ENCODE results near the gene REP15. TPM values are rescaled to one million over a fixed set of nuclear protein-coding genes. Genes with fewer than 3 reads are reported as not detected.

The REP15 gene
- total RNA-seq, 1 experiment from 2014 or later: 0.26 TPM

- Mint-ChIP-seq H3K27me3 (ENCODE audit: low read depth) (no peaks in the 10 kb centered on the region), H3K4me1 (no peaks in the 10 kb centered on the region), H3K27ac (no peak overlapping the region), H3K36me3 (no peaks in the 10 kb centered on the region; the same call in 1 of the 2 replicates), H3K9me3 (no peaks in the 10 kb centered on the region), H3K4me3 (no peak overlapping the region)
- ATAC-seq (no peak), DNase-seq (ENCODE audit: low spot score) (no peak)
- no peak for TF ChIP-seq ZNF416 (CRISPR knock-in tag; IDR thresholded peaks at IDR 0.05)
- TF ChIP-seq USF1 (CRISPR knock-in tag; IDR thresholded peaks at IDR 0.05): no peak
- no peak for TF ChIP-seq OVOL2 (CRISPR knock-in tag; IDR thresholded peaks at IDR 0.05; ENCODE audit: borderline replicate concordance)
- TF ChIP-seq MAX (CRISPR knock-in tag; IDR thresholded peaks at IDR 0.05): no peak
- TF ChIP-seq NR1H2 (CRISPR knock-in tag; IDR thresholded peaks at IDR 0.05): no peak
- no peak for TF ChIP-seq ZNF138 (CRISPR knock-in tag; conservative IDR thresholded peaks at IDR 0.05)
- TF ChIP-seq TP53 (CRISPR knock-in tag; IDR thresholded peaks at IDR 0.05): no peak
- TF ChIP-seq ZNF281 (CRISPR knock-in tag; IDR thresholded peaks at IDR 0.05): no peak
- TF ChIP-seq EMX1 (CRISPR knock-in tag; IDR thresholded peaks at IDR 0.05): no peak
- TF ChIP-seq ATF6 (CRISPR knock-in tag; IDR thresholded peaks at IDR 0.05): no peak
- no peak for TF ChIP-seq ZNF396 (CRISPR knock-in tag; IDR thresholded peaks at IDR 0.05; ENCODE audit: borderline replicate concordance)
- TF ChIP-seq ZSCAN18 (CRISPR knock-in tag; IDR thresholded peaks at IDR 0.05): no peak
- no peak for TF ChIP-seq E2F1 (CRISPR knock-in tag; IDR thresholded peaks at IDR 0.05)
- TF ChIP-seq FOXP4 (CRISPR knock-in tag; IDR thresholded peaks at IDR 0.05): no peak
- ChIA-PET CTCF (no interaction called here), POLR2A (no interaction called here)
These were observed 28.7 kb upstream of the REP15 start for GRCh38 chr12:27667540-27667939.

GRCh38 chr12:27672051-27672450 lies 24.2 kb upstream of the REP15 start:
- H3K27ac Mint-ChIP-seq: no peak overlapping the region
- DNase-seq (ENCODE audit: low spot score): no peak
- no peaks in the 10 kb centered on the region; the same call in 1 of the 2 replicates for H3K36me3 Mint-ChIP-seq
- no peaks in the 10 kb centered on the region for H3K9me3 Mint-ChIP-seq
- no peaks in the 10 kb centered on the region for H3K4me1 Mint-ChIP-seq
- ChIA-PET CTCF (no interaction called here), POLR2A (no interaction called here)
- H3K4me3 Mint-ChIP-seq: no peak overlapping the region
- no peak for ATAC-seq
- no peaks in the 10 kb centered on the region for H3K27me3 Mint-ChIP-seq (ENCODE audit: low read depth)
- TF ChIP-seq CREM (CRISPR knock-in tag; IDR thresholded peaks at IDR 0.05) (no peak), ZMAT4 (CRISPR knock-in tag; IDR thresholded peaks at IDR 0.05) (no peak), PREB (CRISPR knock-in tag; IDR thresholded peaks at IDR 0.05; ENCODE audit: borderline replicate concordance) (no peak), ZBTB43 (CRISPR knock-in tag; IDR thresholded peaks at IDR 0.05) (no peak), ZNF219 (CRISPR knock-in tag; IDR thresholded peaks at IDR 0.05; ENCODE audit: borderline replicate concordance) (no peak), ZNF138 (CRISPR knock-in tag; conservative IDR thresholded peaks at IDR 0.05) (no peak), GTF2I (CRISPR knock-in tag; conservative IDR thresholded peaks at IDR 0.05) (no peak)

Measured in WTC11 (cell line).